ENCODE data around the gene PYGB.

Gene PYGB

GRCh38 chr20:25272223-25273000 is 24.5 kb downstream of the PYGB start:
- TF ChIP-seq CTCF (conservative IDR thresholded peaks at IDR 0.05) (no peak), ZFX (IDR thresholded peaks at IDR 0.05) (no peak)
- H3K27ac ChIP-seq: peak overlapping the region; percentile 94

DNA sequence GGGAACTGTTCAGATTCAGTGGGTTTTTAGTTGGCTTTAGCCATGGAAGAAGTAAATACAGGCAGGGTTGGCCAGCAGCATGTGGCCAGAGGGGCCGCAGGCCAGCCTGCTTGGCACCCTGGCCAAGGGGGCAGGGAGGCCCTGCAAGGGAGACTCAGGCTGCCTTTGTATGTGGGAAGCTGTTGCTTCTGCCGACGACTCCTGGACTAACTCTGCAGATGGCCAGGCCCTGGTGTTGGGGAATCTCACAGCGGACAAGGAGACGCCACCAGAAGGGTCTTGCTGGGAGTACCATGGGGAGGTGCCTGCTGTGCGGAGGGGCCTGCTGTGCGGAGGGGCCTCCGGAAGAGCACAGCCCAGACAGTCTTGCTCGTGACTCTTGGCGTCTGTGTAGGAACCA is 25.2 kb downstream of the PYGB start:
- TF ChIP-seq ZFX (IDR thresholded peaks at IDR 0.05): peak; percentile 43; the same call in 1 of the 2 replicates
- no peak for TF ChIP-seq CTCF (conservative IDR thresholded peaks at IDR 0.05)
- H3K27ac ChIP-seq: peak overlapping the region; percentile 94

DNA sequence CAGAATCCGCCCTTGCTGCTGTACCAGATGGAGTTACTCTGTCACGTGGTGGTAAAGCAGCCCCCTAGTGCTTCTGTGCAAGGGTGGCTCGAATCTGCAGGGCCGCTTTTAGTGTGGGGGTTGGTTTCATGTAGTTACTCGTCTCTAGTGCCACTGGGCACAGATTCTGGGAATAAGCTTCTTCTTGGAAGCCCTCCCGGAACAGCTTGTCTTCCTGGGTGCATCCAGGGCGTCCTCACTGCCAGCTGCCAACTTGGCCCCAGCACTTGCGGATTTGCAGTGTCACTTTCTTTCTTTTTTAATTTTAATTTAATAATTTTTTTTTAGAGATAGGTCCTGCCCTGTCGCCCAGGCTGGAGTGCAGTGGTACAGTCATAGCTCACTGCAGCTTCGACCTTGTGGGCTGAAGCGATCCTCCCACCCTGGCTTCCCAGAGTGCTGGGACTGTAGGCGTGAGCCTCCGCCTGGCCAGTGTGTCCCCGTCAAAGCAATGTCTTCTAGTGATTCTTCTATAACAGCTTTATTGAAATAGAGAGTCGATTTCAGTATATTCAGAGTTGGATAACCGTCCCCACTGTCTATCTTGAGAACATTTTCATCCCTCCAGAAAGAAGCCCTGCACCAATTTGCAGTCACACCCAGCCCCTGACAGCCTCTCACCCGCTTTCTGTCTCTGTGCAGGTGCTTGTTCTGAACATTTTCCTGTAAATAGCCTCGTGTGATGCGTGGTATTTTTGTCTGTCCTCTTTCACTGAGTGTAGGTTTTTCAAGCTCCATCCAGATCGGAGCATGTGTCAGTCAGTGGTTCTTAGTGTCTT is 25.9 kb downstream of the PYGB start:
- TF ChIP-seq ZFX (IDR thresholded peaks at IDR 0.05): no peak
- H3K27ac ChIP-seq: peak overlapping the region; percentile 94

- TF ChIP-seq ZFX (IDR thresholded peaks at IDR 0.05) (no peak), CTCF (conservative IDR thresholded peaks at IDR 0.05) (no peak)
- peak overlapping the region; percentile 94 for H3K27ac ChIP-seq
Observed at GRCh38 chr20:25274481-25274880, 26.6 kb downstream of the PYGB start.

DNA sequence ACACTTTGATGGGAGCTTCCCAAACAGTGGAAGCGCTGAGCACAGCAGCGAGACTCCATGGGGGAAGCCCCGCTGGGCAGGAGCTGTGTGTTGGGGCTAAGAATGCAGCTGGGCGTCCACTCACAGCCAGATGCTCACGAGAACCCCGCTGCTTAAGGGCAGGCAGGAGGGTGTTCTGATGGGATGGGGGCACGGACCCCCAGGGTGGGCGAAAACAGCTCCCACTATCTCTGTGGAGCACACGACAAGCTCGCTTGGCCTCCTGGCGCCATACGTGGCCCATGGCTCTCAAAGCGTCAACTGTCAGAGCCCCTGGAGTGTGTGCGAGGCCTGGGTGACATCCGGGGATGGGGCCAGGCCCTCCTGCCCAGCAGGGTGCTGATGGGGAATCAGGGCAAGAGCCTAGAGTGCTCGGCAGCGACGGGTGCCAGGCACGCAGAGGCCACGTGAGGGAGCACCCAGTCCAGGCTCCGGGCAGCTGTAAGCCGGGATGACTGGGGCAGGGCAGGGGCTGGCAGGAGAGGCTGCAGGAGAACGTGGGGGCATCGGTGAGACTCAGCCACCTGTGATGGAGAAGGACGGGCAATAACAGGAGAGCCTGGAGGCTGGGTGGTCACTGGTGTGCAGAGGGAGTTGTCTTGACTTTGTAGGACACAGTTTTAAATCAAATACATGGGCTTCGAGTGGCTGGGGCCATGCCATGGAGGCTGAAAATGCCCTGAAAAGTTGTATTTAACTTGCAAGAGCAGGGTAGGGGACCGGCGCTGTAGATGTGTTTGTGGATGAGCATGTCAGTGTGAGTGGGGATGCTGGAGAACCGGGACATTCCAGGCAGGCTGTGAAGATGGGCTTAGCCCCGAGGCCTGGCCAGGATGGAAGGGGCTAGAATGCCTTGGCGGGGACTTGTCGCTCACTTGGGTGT is 27.3 kb downstream of the PYGB start:
- no peak for TF ChIP-seq ZFX (IDR thresholded peaks at IDR 0.05)
- no peak for TF ChIP-seq CTCF (conservative IDR thresholded peaks at IDR 0.05)
- peak overlapping the region; percentile 94 for H3K27ac ChIP-seq

- peak overlapping the region; percentile 94 for H3K27ac ChIP-seq
- no peak for TF ChIP-seq ZFX (IDR thresholded peaks at IDR 0.05)
- TF ChIP-seq CTCF (conservative IDR thresholded peaks at IDR 0.05): no peak
Observed at GRCh38 chr20:25275813-25276532, 28.1 kb downstream of the PYGB start.

DNA sequence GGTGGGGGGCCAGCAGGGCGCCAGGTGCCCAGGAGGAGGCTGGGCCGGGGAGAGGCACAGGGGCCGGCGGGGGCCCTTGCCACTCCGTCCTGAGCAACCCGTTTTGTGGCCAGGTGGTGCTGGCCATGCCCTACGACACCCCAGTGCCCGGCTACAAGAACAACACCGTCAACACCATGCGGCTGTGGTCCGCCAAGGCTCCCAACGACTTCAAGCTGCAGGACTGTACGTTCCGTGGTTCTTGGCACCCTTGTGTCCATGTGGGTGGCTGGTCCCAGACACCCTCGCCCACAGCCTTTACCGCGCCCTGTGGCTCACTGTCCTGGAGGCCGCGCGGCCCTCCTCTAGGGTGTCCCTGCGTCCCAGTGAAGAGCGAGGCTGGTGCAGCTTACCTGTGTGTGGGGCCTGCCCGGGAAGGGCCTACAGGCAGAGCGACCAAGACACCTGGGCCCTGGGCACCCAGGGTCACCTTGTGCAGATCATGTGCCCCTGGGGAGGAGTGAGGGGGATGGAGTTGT is 28.7 kb downstream of the PYGB start:
- H3K27ac ChIP-seq: peak overlapping the region; percentile 86; the same call in 1 of the 2 replicates
- TF ChIP-seq CTCF (conservative IDR thresholded peaks at IDR 0.05) (no peak), ZFX (IDR thresholded peaks at IDR 0.05) (no peak)

Data from C4-2B (cell line).